Sigmoid colon (tissue), 7 donors: ENCODE data around the gene TEX264. TPM values are rescaled to one million over a fixed set of nuclear protein-coding genes. Genes with fewer than 3 reads are reported as not detected.
"Not testable (repeated sequence)": the region's sequence is repeated elsewhere in the genome, so short reads cannot be mapped to it uniquely, and the experiment has no call there.

ENCODE experiments used
- DNase-seq: peaks from one replicate; pipeline ENCODE4 v3.0.0-alpha.2; 2019
- H3K27ac ChIP-seq, 4 donors: fragments of 200-600 bp; sonication (generic); one replicate each; pipeline ENCODE4 v1.5.1; 2016 to 2019; ENCODE audit warnings: mild to moderate bottlenecking in 1 of 4
- H3K27me3 ChIP-seq, 3 donors: fragments of 200-600 bp; sonication (generic); one replicate each; pipeline ENCODE4 v1.5.1; 2019; ENCODE audit warnings: mild to moderate bottlenecking in 1 of 3
- H3K36me3 ChIP-seq, 4 donors: fragments of 200-600 bp; sonication (generic); one replicate each; pipeline ENCODE4 v1.5.1; 2016 to 2019
- H3K4me1 ChIP-seq, 4 donors: fragments of 200-600 bp; sonication (generic); one replicate each; pipeline ENCODE4 v1.5.1; 2017 to 2019
- H3K4me3 ChIP-seq, 4 donors: fragments of 200-600 bp; sonication (generic); one replicate each; pipeline ENCODE4 v1.5.1; 2017 to 2019; ENCODE audit warnings: mild to moderate bottlenecking in 2 of 4, moderate library complexity in 1 of 4
- H3K9me3 ChIP-seq, 4 donors: fragments of 200-600 bp in 3 of 4; sonication (generic) in 3 of 4; one replicate each; pipeline versions ENCODE4 v1.5.1 to v1.6.1; 2013 to 2019
- CTCF ChIP-seq, 4 experiments: fragments of 450-650 bp in 3 of 4; fragments of 200-600 bp in 1 of 4; IDR thresholded peaks; one replicate each; pipeline ENCODE4 v1.5.1; 2016 to 2019; ENCODE audit warnings: antibody characterized with exemption in 4 of 4, mild to moderate bottlenecking in 3 of 4, moderate library complexity in 2 of 4
- EP300 ChIP-seq, 4 donors: sonication (generic); formaldehyde crosslinking; IDR thresholded peaks; one replicate each; pipeline ENCODE4 v1.6.1; 2017; ENCODE audit warnings: antibody characterized with exemption in 4 of 4
- POLR2A ChIP-seq, 2 donors: fragments of 450-650 bp; IDR thresholded peaks; one replicate each; pipeline ENCODE4 v1.6.1; 2016; ENCODE audit warnings: antibody characterized with exemption in 2 of 2, mild to moderate bottlenecking in 2 of 2, moderate library complexity in 2 of 2
- POLR2AphosphoS5 ChIP-seq, 4 donors: sonication (generic); formaldehyde crosslinking; IDR thresholded peaks; one replicate each; pipeline ENCODE4 v1.6.1; 2017; ENCODE audit warnings: antibody characterized with exemption in 4 of 4
- WGBS, 2 donors: extraction: QIAGEN DNeasy Blood & Tissue Kit; methylation state at CpG; one replicate each; pipeline ENCODE4 v1.1.7; 2013; 5-methylcytosine and 5-hydroxymethylcytosine counted together
- intact Hi-C: fragments of 100-400 bp; cut with DNase I; formaldehyde crosslinking; loops from one replicate; pipeline ENCODE4 v1.15.1; 2023
- polyA plus RNA-seq, 3 donors: library from polyadenylated mRNA; stranded (reverse); fragments of 200-250 nt; gene quantifications; one replicate each; pipeline ENCODE4 v1.2.3, GENCODE V29; 2013
- total RNA-seq, 4 donors: library from RNA; depleted of rRNA; stranded (reverse); fragments of >200 nt; gene quantifications; one replicate each; pipeline ENCODE4 v1.1.0, GENCODE V29; 2016
- donor health status: healthy with polysubstance abuse.
- donor health status: Bipolar disorder and iron deficiency.
- donor health status: healthy.

TEX264 gene
- total and polyA plus RNA-seq, 7 donors, result 23.4 to 79.7 (median 69.3) TPM

GRCh38 chr3:51739110-51739509 lies 68.1 kb downstream of the TEX264 start:
- Histone ChIP-seq H3K9me3 (no peaks in the 10 kb centered on the region), H3K27ac (no peak overlapping the region), H3K4me3 (no peak overlapping the region), H3K27me3 (peaks cover 0 to 6% (median 3%) of the 10 kb centered on the region in 3 donors), H3K36me3 (no peaks in the 10 kb centered on the region), H3K4me1 (no peaks in the 10 kb centered on the region)
- no peak for DNase-seq
- no peak for TF ChIP-seq POLR2AphosphoS5 (IDR thresholded peaks at IDR 0.05)
- no peak for TF ChIP-seq POLR2A (IDR thresholded peaks at IDR 0.05)
- no peak for TF ChIP-seq EP300 (IDR thresholded peaks at IDR 0.05)
- no peak for TF ChIP-seq CTCF (IDR thresholded peaks at IDR 0.05)
- WGBS, 2 donors, result 57 to 61% methylated on average over 4 of the region's 4 CpGs
- intact Hi-C loops, result no loop called here

GRCh38 chr3:51742320-51742719 lies 71.3 kb downstream of the TEX264 start:
- H3K4me1 ChIP-seq, H3K27me3 ChIP-seq, H3K4me3 ChIP-seq, DNase-seq, H3K36me3 ChIP-seq, H3K9me3 ChIP-seq, H3K27ac ChIP-seq, intact Hi-C loops: not testable (repeated sequence)
- 87 to 93% methylated on average over 3 of the region's 3 CpGs for WGBS, 2 donors

- 36 to 59% methylated on average over 4 of the region's 4 CpGs for WGBS, 2 donors
- H3K36me3 ChIP-seq, H3K4me1 ChIP-seq, H3K9me3 ChIP-seq, intact Hi-C loops, H3K27me3 ChIP-seq, H3K27ac ChIP-seq, H3K4me3 ChIP-seq, DNase-seq: not testable (repeated sequence)
These were observed 71.9 kb downstream of the TEX264 start for GRCh38 chr3:51742978-51743377.

- no peak overlapping the region for H3K27ac ChIP-seq
- H3K36me3 ChIP-seq, result no peaks in the 10 kb centered on the region
- H3K9me3 ChIP-seq, result no peaks in the 10 kb centered on the region
- intact Hi-C loops, result no loop called here
- H3K4me3 ChIP-seq, result no peak overlapping the region
- DNase-seq, result no peak
- no peaks in the 10 kb centered on the region for H3K27me3 ChIP-seq
- no peak for TF ChIP-seq CTCF (IDR thresholded peaks at IDR 0.05)
- no peak for TF ChIP-seq POLR2A (IDR thresholded peaks at IDR 0.05)
- no peak for TF ChIP-seq EP300 (IDR thresholded peaks at IDR 0.05)
- no peak for TF ChIP-seq POLR2AphosphoS5 (IDR thresholded peaks at IDR 0.05)
- no peaks in the 10 kb centered on the region for H3K4me1 ChIP-seq
These were observed 76.8 kb downstream of the TEX264 start for GRCh38 chr3:51747840-51748239.

- Histone ChIP-seq H3K36me3 (no peaks in the 10 kb centered on the region), H3K4me1 (no peaks in the 10 kb centered on the region), H3K27me3 (no peaks in the 10 kb centered on the region), H3K27ac (no peak overlapping the region), H3K9me3 (no peaks in the 10 kb centered on the region), H3K4me3 (no peak overlapping the region)
- no peak for DNase-seq
- WGBS, 2 donors, result 56 to 71% methylated on average over 1 of the region's 1 CpG
- TF ChIP-seq EP300 (IDR thresholded peaks at IDR 0.05) (no peak), POLR2AphosphoS5 (IDR thresholded peaks at IDR 0.05) (no peak), CTCF (IDR thresholded peaks at IDR 0.05) (no peak), POLR2A (IDR thresholded peaks at IDR 0.05) (no peak)
- intact Hi-C loops, result no loop called here
These were observed 77.3 kb downstream of the TEX264 start for GRCh38 chr3:51748327-51748726.

- TF ChIP-seq POLR2AphosphoS5 (IDR thresholded peaks at IDR 0.05) (no peak), CTCF (IDR thresholded peaks at IDR 0.05) (no peak), POLR2A (IDR thresholded peaks at IDR 0.05) (no peak), EP300 (IDR thresholded peaks at IDR 0.05) (no peak)
- WGBS, 2 donors, result 92% methylated on average over 1 of the region's 1 CpG
- Histone ChIP-seq H3K27me3 (no peaks in the 10 kb centered on the region), H3K4me3 (no peak overlapping the region), H3K27ac (no peak overlapping the region), H3K36me3 (no peaks in the 10 kb centered on the region), H3K4me1 (no peaks in the 10 kb centered on the region), H3K9me3 (no peaks in the 10 kb centered on the region)
- no peak for DNase-seq
- intact Hi-C loops, result no loop called here
These were observed 79.8 kb downstream of the TEX264 start for GRCh38 chr3:51750878-51751277.
